Measurements from ENCODE around the gene TMEM139. TPM values are rescaled to one million over a fixed set of nuclear protein-coding genes. Genes with fewer than 3 reads are reported as not detected.

The TMEM139 gene
- total RNA-seq, 1 donor from 2014 or later = 0.20 TPM

- no peak overlapping the region for H3K4me3 ChIP-seq (ENCODE audit: insufficient read depth, low read depth, low read length)
- H3K4me2 ChIP-seq (ENCODE audit: low read length) = no peak overlapping the region
- FAIRE-seq (no peak), DNase-seq (ENCODE audit: low read depth) (no peak)
- H2AFZ ChIP-seq (ENCODE audit: low read depth, low read length) = no peak overlapping the region
- H4K20me1 ChIP-seq (ENCODE audit: insufficient read depth, low read length) = no peaks in the 10 kb centered on the region
- H3K36me3 ChIP-seq (ENCODE audit: insufficient read depth, low read length) = no peaks in the 10 kb centered on the region
- Mint-ChIP-seq H3K9me3 (ENCODE audit: unreplicated experiment) (no peaks in the 10 kb centered on the region), H3K27ac (ENCODE audit: unreplicated experiment) (no peak overlapping the region), H3K27me3 (ENCODE audit: low read depth, unreplicated experiment) (peaks cover 2% of the 10 kb centered on the region), H3K36me3 (ENCODE audit: low read depth, unreplicated experiment) (no peaks in the 10 kb centered on the region), H3K4me1 (ENCODE audit: low read depth, unreplicated experiment) (no peaks in the 10 kb centered on the region), H3K4me3 (ENCODE audit: unreplicated experiment) (no peak overlapping the region)
- H3K9ac ChIP-seq (ENCODE audit: low read length) = no peak overlapping the region
- H3K79me2 ChIP-seq (ENCODE audit: insufficient read depth, low read length) = peaks cover 4% of the 10 kb centered on the region
- H3K27ac ChIP-seq (ENCODE audit: low read depth, low read length) = no peak overlapping the region
- no peaks in the 10 kb centered on the region for H3K9me3 ChIP-seq (ENCODE audit: insufficient read depth, low read depth, low read length)
- no peaks in the 10 kb centered on the region for H3K4me1 ChIP-seq (ENCODE audit: insufficient read depth, low read length)
- TF ChIP-seq EZH2 (IDR thresholded peaks at IDR 0.05; ENCODE audit: insufficient read depth, low read length) = no peak
- TF ChIP-seq CTCF (IDR thresholded peaks at IDR 0.05; ENCODE audit: insufficient read depth, low read depth, low read length) = no peak
- no peaks in the 10 kb centered on the region for H3K27me3 ChIP-seq (ENCODE audit: insufficient read depth, low read length)
These were observed 25.9 kb upstream of the TMEM139 start for GRCh38 chr7:143258831-143259230.

- H3K27ac Mint-ChIP-seq (ENCODE audit: unreplicated experiment) = no peak overlapping the region
- peaks cover 2% of the 10 kb centered on the region for H3K27me3 Mint-ChIP-seq (ENCODE audit: low read depth, unreplicated experiment)
- H3K36me3 Mint-ChIP-seq (ENCODE audit: low read depth, unreplicated experiment) = no peaks in the 10 kb centered on the region
- TF ChIP-seq CTCF (IDR thresholded peaks at IDR 0.05; ENCODE audit: insufficient read depth, low read depth, low read length) (no peak), EZH2 (IDR thresholded peaks at IDR 0.05; ENCODE audit: insufficient read depth, low read length) (no peak)
- DNase-seq (ENCODE audit: low read depth) = no peak
- H3K4me3 Mint-ChIP-seq (ENCODE audit: unreplicated experiment) = no peak overlapping the region
- Histone ChIP-seq H3K27ac (ENCODE audit: low read depth, low read length) (no peak overlapping the region), H3K9ac (ENCODE audit: low read length) (no peak overlapping the region), H3K36me3 (ENCODE audit: insufficient read depth, low read length) (no peaks in the 10 kb centered on the region), H3K4me1 (ENCODE audit: insufficient read depth, low read length) (no peaks in the 10 kb centered on the region), H3K79me2 (ENCODE audit: insufficient read depth, low read length) (peaks cover 4% of the 10 kb centered on the region), H4K20me1 (ENCODE audit: insufficient read depth, low read length) (no peaks in the 10 kb centered on the region), H3K4me2 (ENCODE audit: low read length) (no peak overlapping the region), H3K27me3 (ENCODE audit: insufficient read depth, low read length) (no peaks in the 10 kb centered on the region), H3K9me3 (ENCODE audit: insufficient read depth, low read depth, low read length) (no peaks in the 10 kb centered on the region), H2AFZ (ENCODE audit: low read depth, low read length) (no peak overlapping the region), H3K4me3 (ENCODE audit: insufficient read depth, low read depth, low read length) (no peak overlapping the region)
- H3K9me3 Mint-ChIP-seq (ENCODE audit: unreplicated experiment) = no peaks in the 10 kb centered on the region
- FAIRE-seq = no peak
- H3K4me1 Mint-ChIP-seq (ENCODE audit: low read depth, unreplicated experiment) = peaks cover 4% of the 10 kb centered on the region
These were observed 25.0 kb upstream of the TMEM139 start for GRCh38 chr7:143259765-143260164.

- DNase-seq (ENCODE audit: low read depth) (no peak), FAIRE-seq (no peak)
- peaks cover 4% of the 10 kb centered on the region for H3K79me2 ChIP-seq (ENCODE audit: insufficient read depth, low read length)
- no peak overlapping the region for H3K27ac ChIP-seq (ENCODE audit: low read depth, low read length)
- no peaks in the 10 kb centered on the region for H3K27me3 Mint-ChIP-seq (ENCODE audit: low read depth, unreplicated experiment)
- H3K4me1 Mint-ChIP-seq (ENCODE audit: low read depth, unreplicated experiment) = peaks cover 4% of the 10 kb centered on the region
- H3K36me3 Mint-ChIP-seq (ENCODE audit: low read depth, unreplicated experiment) = no peaks in the 10 kb centered on the region
- H3K4me3 Mint-ChIP-seq (ENCODE audit: unreplicated experiment) = peak overlapping the region; percentile 75
- no peaks in the 10 kb centered on the region for H4K20me1 ChIP-seq (ENCODE audit: insufficient read depth, low read length)
- H3K4me3 ChIP-seq (ENCODE audit: insufficient read depth, low read depth, low read length) = no peak overlapping the region
- no peaks in the 10 kb centered on the region for H3K9me3 ChIP-seq (ENCODE audit: insufficient read depth, low read depth, low read length)
- TF ChIP-seq EZH2 (IDR thresholded peaks at IDR 0.05; ENCODE audit: insufficient read depth, low read length) (no peak), CTCF (IDR thresholded peaks at IDR 0.05; ENCODE audit: insufficient read depth, low read depth, low read length) (no peak)
- no peaks in the 10 kb centered on the region for H3K4me1 ChIP-seq (ENCODE audit: insufficient read depth, low read length)
- no peaks in the 10 kb centered on the region for H3K27me3 ChIP-seq (ENCODE audit: insufficient read depth, low read length)
- H3K4me2 ChIP-seq (ENCODE audit: low read length) = no peak overlapping the region
- H3K9me3 Mint-ChIP-seq (ENCODE audit: unreplicated experiment) = no peaks in the 10 kb centered on the region
- H3K36me3 ChIP-seq (ENCODE audit: insufficient read depth, low read length) = no peaks in the 10 kb centered on the region
- no peak overlapping the region for H3K9ac ChIP-seq (ENCODE audit: low read length)
- H3K27ac Mint-ChIP-seq (ENCODE audit: unreplicated experiment) = no peak overlapping the region
- H2AFZ ChIP-seq (ENCODE audit: low read depth, low read length) = no peak overlapping the region
These were observed 22.9 kb upstream of the TMEM139 start for GRCh38 chr7:143261901-143262300.

All from astrocyte (in vitro differentiated cells and primary cell).